Mesothelial cell of epicardium (in vitro differentiated cells): ENCODE measurements around the gene ZBTB5. TPM values are rescaled to one million over a fixed set of nuclear protein-coding genes. Genes with fewer than 3 reads are reported as not detected.
A peak's percentile ranks its signal among the peaks of the same experiment; 100 is the strongest.

Experiments used
- DNase-seq, 2 experiments: peaks; one replicate each; pipeline ENCODE4 v3.0.0; 2021; ENCODE audit warnings: low spot score in 2 of 2; ENCODE audit not compliant: unreplicated experiment in 2 of 2
- H3K27ac Mint-ChIP-seq: 2 replicates; pipeline ENCODE4 v1.8.0; 2021; ENCODE audit warnings: mixed read lengths
- H3K27me3 Mint-ChIP-seq: 2 replicates; pipeline ENCODE4 v1.8.0; 2021; ENCODE audit warnings: low read depth, mixed read lengths
- H3K36me3 Mint-ChIP-seq: 2 replicates; pipeline ENCODE4 v1.8.0; 2021; ENCODE audit warnings: mixed read lengths
- H3K4me1 Mint-ChIP-seq: 2 replicates; pipeline ENCODE4 v1.8.0; 2021; ENCODE audit warnings: mixed read lengths
- H3K4me3 Mint-ChIP-seq: 2 replicates; pipeline ENCODE4 v1.8.0; 2021; ENCODE audit warnings: mild to moderate bottlenecking, moderate library complexity, mixed read lengths
- H3K9me3 Mint-ChIP-seq: 2 replicates; pipeline ENCODE4 v1.8.0; 2021; ENCODE audit warnings: mixed read lengths
- CTCF ChIP-seq: fragments of 200-600 bp; sonication (generic); IDR thresholded peaks from one replicate; pipeline ENCODE4 v1.5.0; 2021; ENCODE audit warnings: antibody characterized with exemption; ENCODE audit not compliant: unreplicated experiment
- total RNA-seq: library from RNA; stranded (reverse); gene quantifications from 3 replicates; pipeline ENCODE4 v1.2.1, GENCODE V29; 2021

ZBTB5 gene
- total RNA-seq, 1 donor from 2014 or later: 34.2 TPM

DNA sequence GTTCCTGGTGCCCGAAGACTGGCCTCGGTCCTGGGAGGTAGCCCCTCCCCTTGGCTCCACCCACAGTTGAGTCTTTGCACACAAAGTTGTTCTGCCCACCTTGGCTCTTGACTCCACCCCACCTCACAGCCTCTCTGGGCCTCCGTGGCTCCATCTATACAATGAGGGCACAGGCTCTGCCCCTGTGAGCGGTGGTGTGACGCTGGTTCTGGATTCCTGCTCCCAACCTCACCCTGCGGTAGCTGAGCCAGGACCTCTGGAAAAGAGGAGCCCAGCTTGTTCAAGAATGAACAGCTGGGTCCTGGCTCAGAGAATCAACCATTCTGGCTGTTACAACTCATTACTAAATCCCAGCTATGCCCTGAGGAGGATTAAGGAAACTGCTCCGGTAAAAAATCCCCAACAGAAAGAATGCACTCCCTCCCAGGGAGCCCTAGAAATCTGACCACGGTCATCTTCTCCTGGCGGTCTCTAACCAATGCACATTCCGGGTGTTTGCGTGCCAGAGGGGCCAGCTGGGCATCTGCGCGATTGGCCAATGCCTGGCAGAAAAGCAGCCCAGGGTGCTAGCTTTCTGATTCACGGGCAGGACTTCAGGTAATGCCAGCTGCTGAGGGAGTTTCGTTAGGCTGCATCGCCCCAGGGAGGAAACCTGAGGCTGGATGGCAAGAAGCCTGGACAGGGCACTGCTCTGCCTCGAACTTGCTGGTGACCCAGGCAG, 52.7 kb downstream of the ZBTB5 start:
- H3K27ac Mint-ChIP-seq: peak overlapping the region; percentile 75
- no peak for DNase-seq

DNA sequence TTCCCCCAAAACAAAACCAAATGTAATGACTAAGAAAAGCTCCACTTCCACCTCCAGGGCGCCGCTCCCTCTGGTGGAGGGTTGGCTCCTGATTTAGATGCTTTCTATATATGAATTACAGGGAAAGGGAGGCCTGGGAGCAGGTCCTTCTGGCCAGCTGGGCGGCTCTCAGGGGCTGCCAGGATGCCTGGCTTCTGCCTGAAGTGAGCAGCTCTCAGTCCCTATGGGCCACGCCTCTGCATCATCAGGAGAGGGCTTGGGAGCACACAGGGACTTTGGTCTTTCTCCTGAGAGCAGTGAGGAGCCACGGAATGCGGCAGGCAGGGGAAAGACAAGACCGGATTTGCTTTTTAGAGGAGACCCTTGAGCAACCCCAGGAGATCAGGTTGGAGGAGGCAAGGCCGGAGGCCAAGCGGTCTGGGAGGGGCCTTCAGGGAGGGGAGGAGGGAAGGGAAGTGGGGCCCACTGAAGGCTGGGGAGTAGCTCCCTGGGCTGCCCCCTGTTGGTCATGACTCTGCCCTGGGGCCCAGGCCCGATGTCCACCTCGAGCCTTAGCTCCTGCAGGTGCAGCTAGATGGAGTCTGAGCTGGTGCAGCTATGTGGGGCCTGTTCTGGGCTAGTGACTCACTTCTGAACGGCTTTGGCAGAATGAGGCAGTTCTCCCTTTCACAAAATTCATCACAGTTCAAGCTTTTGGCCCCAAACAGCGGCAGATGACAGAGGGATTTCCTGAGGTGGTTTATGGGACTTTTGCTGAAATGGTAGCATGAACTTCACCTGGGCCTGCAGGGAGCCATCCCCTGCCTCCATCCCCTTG, 54.1 kb downstream of the ZBTB5 start:
- no peaks in the 10 kb centered on the region for H3K27me3 Mint-ChIP-seq
- TF ChIP-seq CTCF: no peak
- peak overlapping the region; percentile 59 for H3K27ac Mint-ChIP-seq
- H3K4me3 Mint-ChIP-seq: no peak overlapping the region
- no peaks in the 10 kb centered on the region for H3K9me3 Mint-ChIP-seq
- no peak for DNase-seq
- H3K4me1 Mint-ChIP-seq: peaks cover 27% of the 10 kb centered on the region
- no peaks in the 10 kb centered on the region for H3K36me3 Mint-ChIP-seq

More for the DNA sequence above, 52.7 kb downstream of the ZBTB5 start:
- H3K4me3 Mint-ChIP-seq: no peak overlapping the region
- no peaks in the 10 kb centered on the region for H3K27me3 Mint-ChIP-seq
- H3K4me1 Mint-ChIP-seq: peaks cover 19% of the 10 kb centered on the region
- no peak for TF ChIP-seq CTCF
- H3K9me3 Mint-ChIP-seq: no peaks in the 10 kb centered on the region
- H3K36me3 Mint-ChIP-seq: no peaks in the 10 kb centered on the region

GRCh38 chr9:37410354-37410861, 54.8 kb downstream of the ZBTB5 start:
- no peak overlapping the region for H3K27ac Mint-ChIP-seq
- DNase-seq: no peak
- no peak overlapping the region for H3K4me3 Mint-ChIP-seq
- H3K27me3 Mint-ChIP-seq: no peaks in the 10 kb centered on the region
- TF ChIP-seq CTCF: no peak
- H3K4me1 Mint-ChIP-seq: peaks cover 28% of the 10 kb centered on the region
- no peaks in the 10 kb centered on the region for H3K9me3 Mint-ChIP-seq
- H3K36me3 Mint-ChIP-seq: no peaks in the 10 kb centered on the region

GRCh38 chr9:37408933-37409710, 56.1 kb downstream of the ZBTB5 start:
- no peak for DNase-seq
- H3K4me1 Mint-ChIP-seq: peaks cover 26% of the 10 kb centered on the region

More at GRCh38 chr9:37408933-37409710, 56.1 kb downstream of the ZBTB5 start:
- Mint-ChIP-seq H3K27me3 (no peaks in the 10 kb centered on the region), H3K9me3 (no peaks in the 10 kb centered on the region), H3K27ac (no peak overlapping the region), H3K4me3 (no peak overlapping the region), H3K36me3 (no peaks in the 10 kb centered on the region)
- no peak for TF ChIP-seq CTCF
